BLaER1 treated with 17β-estradiol and CSF1 and Interleukin-3, amounts not matched to agents 10 nM and 100 nM (cell line): Measurements from ENCODE around the gene OTOS.

Experiments used
- H3K27ac ChIP-seq, 11 experiments: shearing (Covaris generic); formaldehyde crosslinking; 2 replicates each; pipeline ENCODE4 v1.8.1; 2022
- H3K27me3 ChIP-seq, 11 experiments: shearing (Covaris generic); formaldehyde crosslinking; 2 replicates each; pipeline ENCODE4 v1.8.1; 2022
- H3K36me3 ChIP-seq, 11 experiments: shearing (Covaris generic); formaldehyde crosslinking; 2 replicates each; pipeline ENCODE4 v1.8.1; 2022
- H3K4me1 ChIP-seq, 10 experiments: shearing (Covaris generic); formaldehyde crosslinking; 2 replicates each; pipeline ENCODE4 v1.8.1; 2022
- H3K4me2 ChIP-seq, 11 experiments: shearing (Covaris generic); formaldehyde crosslinking; 2 replicates each; pipeline ENCODE4 v1.8.1; 2022
- H3K4me3 ChIP-seq, 10 experiments: shearing (Covaris generic); formaldehyde crosslinking; 2 replicates each; pipeline ENCODE4 v1.8.1; 2022
- H3K9ac ChIP-seq, 11 experiments: shearing (Covaris generic); formaldehyde crosslinking; 2 replicates each; pipeline ENCODE4 v1.8.1; 2022
- H3K9me3 ChIP-seq, 11 experiments: shearing (Covaris generic); formaldehyde crosslinking; replicated peaks in 1 of 11; 2 replicates each; pipeline ENCODE4 v1.8.1; 2022
- H4K20me1 ChIP-seq, 11 experiments: shearing (Covaris generic); formaldehyde crosslinking; 2 replicates each; pipeline ENCODE4 v1.8.1; 2022
- Cebpa-rat ChIP-seq, 11 experiments: shearing (Covaris generic); IDR thresholded peaks; 2 replicates each; pipeline ENCODE4 v1.8.1; 2022

The OTOS gene

DNA sequence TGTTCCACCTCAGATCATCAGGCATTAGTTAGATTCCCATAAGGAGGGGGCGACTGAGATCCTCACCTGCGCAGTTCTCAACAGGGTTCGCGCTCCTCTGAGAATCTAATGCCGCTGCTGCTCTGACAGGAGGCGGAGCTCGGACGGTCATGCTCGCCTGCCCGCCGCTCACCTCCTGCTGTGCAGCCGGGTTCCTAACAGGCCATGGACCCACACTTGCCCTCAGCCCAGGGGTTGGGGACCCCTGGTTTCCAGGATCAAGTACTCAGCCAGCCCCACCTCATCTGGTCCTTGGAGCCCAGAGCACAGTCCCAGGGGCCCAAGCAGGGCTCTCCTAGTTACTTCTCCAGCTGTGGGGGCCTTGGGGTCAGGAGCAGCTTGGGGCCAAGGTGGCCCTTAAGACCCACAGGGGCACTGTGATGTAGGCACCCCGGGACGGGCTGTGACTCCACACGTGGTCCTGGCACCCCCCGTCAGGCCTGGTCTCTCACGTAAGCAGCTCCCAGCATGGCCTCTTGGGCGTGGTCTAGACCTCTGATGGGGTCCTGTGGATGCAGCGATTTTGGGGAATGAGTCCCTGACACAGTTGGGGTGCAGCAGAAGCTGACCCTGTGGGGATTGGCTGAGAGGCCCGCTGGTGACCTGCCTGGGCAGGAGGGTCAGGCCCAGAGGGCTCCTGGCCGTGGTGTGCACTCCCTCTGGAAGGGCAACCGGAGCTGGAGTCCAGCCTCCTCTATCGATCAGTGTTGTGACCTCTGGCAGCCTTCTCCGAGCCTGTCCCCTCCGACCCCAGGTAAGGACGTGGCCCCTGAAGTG is 28.3 kb upstream of the OTOS start:
- no peak overlapping the region for H3K9ac ChIP-seq

DNA sequence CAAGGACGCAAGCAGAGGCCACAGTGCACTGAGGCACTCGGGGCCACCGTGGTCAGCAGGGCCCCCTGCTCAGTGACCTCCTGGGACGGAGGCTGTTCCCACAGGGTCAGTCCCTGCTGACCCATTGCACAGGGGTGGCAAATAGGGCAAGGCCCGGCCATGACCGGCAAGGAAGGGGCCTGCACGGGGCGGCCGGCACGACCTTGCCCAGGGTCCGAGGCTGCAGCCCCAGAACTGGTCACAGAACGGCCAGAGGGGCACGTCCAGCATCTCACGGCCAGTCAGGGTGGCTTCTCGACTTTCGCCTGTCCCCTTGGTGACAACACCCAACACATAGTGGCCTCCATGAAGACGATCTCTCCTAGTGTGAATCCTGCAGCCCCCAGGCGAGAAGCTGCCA is 27.6 kb upstream of the OTOS start:
- no peak for TF ChIP-seq Cebpa-rat (IDR thresholded peaks at IDR 0.05)
- Histone ChIP-seq H3K9ac (no peak overlapping the region), H3K27me3 (no peaks in the 10 kb centered on the region)

More for the DNA sequence above, 28.3 kb upstream of the OTOS start:
- no peaks in the 10 kb centered on the region for H3K4me1 ChIP-seq
- no peaks in the 10 kb centered on the region for H3K27me3 ChIP-seq
- H3K27ac ChIP-seq, result no peak overlapping the region
- no peak overlapping the region for H3K4me2 ChIP-seq
- H3K36me3 ChIP-seq, result no peaks in the 10 kb centered on the region
- peaks cover 15 to 40% (median 22%) of the 10 kb centered on the region in 11 experiments for H3K9me3 ChIP-seq
- H4K20me1 ChIP-seq, result no peaks in the 10 kb centered on the region
- H3K4me3 ChIP-seq, result no peak overlapping the region
- TF ChIP-seq Cebpa-rat (IDR thresholded peaks at IDR 0.05), result no peak

DNA sequence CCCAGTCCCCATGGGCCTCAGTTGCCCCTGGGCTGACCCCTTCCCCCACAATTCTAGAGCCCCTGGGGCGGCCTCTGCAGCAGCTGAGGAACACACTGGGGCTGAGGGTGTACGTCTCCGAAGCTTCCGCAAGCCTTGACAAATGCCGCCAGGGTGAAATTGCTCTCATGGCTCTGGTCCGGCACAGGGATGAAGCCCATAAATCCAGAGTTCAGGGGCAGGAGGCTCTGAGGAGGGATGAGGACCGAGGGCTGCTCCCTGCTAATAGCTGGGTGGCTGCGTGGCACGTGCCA is 27.1 kb upstream of the OTOS start:
- Histone ChIP-seq H3K27me3 (no peaks in the 10 kb centered on the region), H3K9ac (no peak overlapping the region), H3K27ac (no peak overlapping the region), H3K4me1 (no peaks in the 10 kb centered on the region), H3K4me2 (no peak overlapping the region), H3K9me3 (peaks cover 7 to 30% (median 12%) of the 10 kb centered on the region in 11 experiments), H3K4me3 (no peak overlapping the region), H4K20me1 (no peaks in the 10 kb centered on the region), H3K36me3 (no peaks in the 10 kb centered on the region)
- TF ChIP-seq Cebpa-rat (IDR thresholded peaks at IDR 0.05), result no peak

More for the DNA sequence above, 27.6 kb upstream of the OTOS start:
- Histone ChIP-seq H3K4me2 (no peak overlapping the region), H3K4me3 (no peak overlapping the region), H3K27ac (no peak overlapping the region), H3K4me1 (no peaks in the 10 kb centered on the region), H3K9me3 (peaks cover 12 to 35% (median 17%) of the 10 kb centered on the region in 11 experiments), H4K20me1 (no peaks in the 10 kb centered on the region), H3K36me3 (no peaks in the 10 kb centered on the region)

DNA sequence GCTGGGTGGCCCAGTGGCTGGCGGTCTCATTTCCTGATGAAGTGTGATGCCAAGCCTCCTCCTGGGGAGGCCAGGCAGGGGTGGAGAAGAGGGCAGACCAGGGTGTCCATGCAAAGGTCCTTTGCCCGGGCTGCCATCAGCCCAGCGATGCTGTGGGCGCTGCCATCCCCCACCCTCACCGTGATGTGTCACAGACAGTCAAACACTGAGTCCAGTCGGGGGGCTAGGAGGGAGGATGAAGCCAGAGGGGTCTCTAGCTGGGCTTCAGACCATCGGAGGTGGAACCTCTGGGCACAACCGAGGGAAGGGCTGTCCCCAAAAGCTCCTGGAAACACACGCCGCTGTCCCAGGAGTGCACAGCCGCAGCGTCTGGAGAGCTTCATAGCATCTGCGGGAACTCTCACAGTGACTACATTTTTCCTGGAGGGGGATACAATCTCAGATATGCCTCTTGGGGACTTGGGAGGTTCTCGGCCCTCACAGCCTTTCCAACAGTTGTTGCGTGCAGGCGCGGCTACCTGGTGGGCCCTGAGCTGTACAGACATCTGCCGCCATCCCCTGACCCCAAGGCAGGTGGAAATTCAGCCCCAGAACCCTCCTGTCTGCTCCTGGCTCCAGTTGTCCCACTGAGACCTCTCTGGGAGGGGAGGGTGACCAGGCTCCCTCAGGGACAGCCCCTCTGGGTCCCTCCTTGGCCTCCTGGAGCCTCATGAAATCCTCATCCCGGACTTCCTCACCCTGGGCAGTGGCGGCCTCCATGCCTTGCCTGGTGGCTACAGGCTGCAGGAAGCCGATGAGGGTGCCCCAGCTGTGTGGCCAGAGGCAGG is 26.5 kb upstream of the OTOS start:
- no peaks in the 10 kb centered on the region for H3K27me3 ChIP-seq
- no peak overlapping the region for H3K27ac ChIP-seq

DNA sequence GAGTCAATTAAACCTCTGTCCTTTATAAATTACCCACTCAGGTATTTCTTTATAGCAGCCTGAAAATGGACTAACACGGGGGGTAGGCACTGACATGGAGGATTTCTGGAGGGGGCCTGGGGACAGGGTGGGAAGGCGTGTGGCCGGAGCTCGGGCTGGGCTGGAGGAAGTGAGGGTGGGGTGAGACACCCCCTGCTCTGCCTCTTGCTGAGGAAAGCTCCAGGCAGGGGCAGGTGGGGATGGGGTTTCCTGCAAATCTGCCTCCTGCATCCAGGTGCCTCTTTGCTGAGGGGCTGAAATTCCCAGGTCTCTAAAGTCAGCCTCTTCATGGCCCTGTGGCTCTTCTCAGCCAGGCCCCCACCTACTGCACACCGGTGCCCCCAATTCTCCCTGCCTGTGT is 25.7 kb upstream of the OTOS start:
- Histone ChIP-seq H3K4me2 (no peak overlapping the region), H3K4me3 (no peak overlapping the region), H3K27me3 (no peaks in the 10 kb centered on the region), H3K4me1 (no peaks in the 10 kb centered on the region), H3K27ac (no peak overlapping the region), H3K9me3 (peaks cover 0 to 17% (median 0%) of the 10 kb centered on the region in 11 experiments; a peak in 8 of 22 replicates), H4K20me1 (no peaks in the 10 kb centered on the region), H3K36me3 (no peaks in the 10 kb centered on the region), H3K9ac (no peak overlapping the region)
- TF ChIP-seq Cebpa-rat (IDR thresholded peaks at IDR 0.05), result no peak

More for the DNA sequence above, 26.5 kb upstream of the OTOS start:
- Histone ChIP-seq H3K36me3 (no peaks in the 10 kb centered on the region), H4K20me1 (no peaks in the 10 kb centered on the region), H3K9ac (no peak overlapping the region), H3K4me2 (no peak overlapping the region), H3K4me1 (no peaks in the 10 kb centered on the region), H3K9me3 (peaks cover 1 to 24% (median 6%) of the 10 kb centered on the region in 11 experiments; a peak in 20 of 22 replicates), H3K4me3 (no peak overlapping the region)
- TF ChIP-seq Cebpa-rat (IDR thresholded peaks at IDR 0.05), result no peak

DNA sequence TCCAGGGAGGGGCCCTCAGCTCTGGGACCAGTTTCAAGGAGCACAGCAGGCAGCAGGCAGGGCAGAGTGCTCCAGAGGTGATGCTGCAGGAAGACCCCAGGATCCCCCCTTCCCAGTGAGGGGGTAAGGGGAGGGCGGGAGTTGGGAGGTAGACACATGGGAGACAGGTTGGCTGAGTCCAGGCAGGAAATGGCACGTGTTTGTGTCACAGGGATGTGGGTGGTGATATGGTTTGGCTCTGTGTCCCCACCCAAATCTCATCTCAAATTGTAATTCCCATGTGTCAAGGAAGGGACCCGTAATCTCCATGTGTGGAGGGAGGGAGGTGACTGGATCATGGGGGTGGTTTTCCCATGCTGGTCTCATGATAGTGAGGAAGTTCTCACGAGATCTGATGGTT is 25.2 kb upstream of the OTOS start:
- Histone ChIP-seq H3K36me3 (no peaks in the 10 kb centered on the region), H3K4me1 (no peaks in the 10 kb centered on the region), H3K9ac (no peak overlapping the region), H3K27ac (no peak overlapping the region), H3K27me3 (no peaks in the 10 kb centered on the region), H3K4me2 (no peak overlapping the region), H3K9me3 (peaks cover 0 to 17% (median 0%) of the 10 kb centered on the region in 11 experiments; a peak in 8 of 22 replicates), H4K20me1 (no peaks in the 10 kb centered on the region), H3K4me3 (no peak overlapping the region)
- no peak for TF ChIP-seq Cebpa-rat (IDR thresholded peaks at IDR 0.05)

DNA sequence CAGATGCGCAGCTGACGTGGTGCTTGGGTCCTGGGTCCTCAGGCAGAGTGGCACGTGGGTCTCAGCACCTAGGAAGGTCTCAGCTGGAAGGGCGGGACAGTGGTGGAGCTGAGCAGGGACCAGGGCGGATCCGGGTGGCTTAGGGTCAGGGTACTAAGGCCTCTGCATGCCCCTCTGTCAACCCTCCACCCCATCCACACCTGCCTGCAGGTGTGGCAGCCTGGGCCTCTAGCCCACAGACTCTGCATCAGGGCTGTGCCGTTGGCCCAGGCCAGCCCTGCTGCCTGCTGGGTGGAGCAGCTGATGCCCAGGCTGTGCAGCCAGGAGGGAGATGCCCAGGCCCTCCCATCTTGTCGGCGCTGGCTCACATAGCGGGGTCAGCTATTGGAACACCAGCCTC is 24.6 kb upstream of the OTOS start:
- H3K9me3 ChIP-seq, result peaks cover 0 to 17% (median 0%) of the 10 kb centered on the region in 11 experiments; a peak in 8 of 22 replicates
- no peaks in the 10 kb centered on the region for H4K20me1 ChIP-seq
- H3K4me1 ChIP-seq, result no peaks in the 10 kb centered on the region
- H3K4me3 ChIP-seq, result no peak overlapping the region
- no peaks in the 10 kb centered on the region for H3K36me3 ChIP-seq
- H3K4me2 ChIP-seq, result no peak overlapping the region
- H3K9ac ChIP-seq, result no peak overlapping the region
- no peak overlapping the region for H3K27ac ChIP-seq
- no peaks in the 10 kb centered on the region for H3K27me3 ChIP-seq
- TF ChIP-seq Cebpa-rat (IDR thresholded peaks at IDR 0.05), result no peak

DNA sequence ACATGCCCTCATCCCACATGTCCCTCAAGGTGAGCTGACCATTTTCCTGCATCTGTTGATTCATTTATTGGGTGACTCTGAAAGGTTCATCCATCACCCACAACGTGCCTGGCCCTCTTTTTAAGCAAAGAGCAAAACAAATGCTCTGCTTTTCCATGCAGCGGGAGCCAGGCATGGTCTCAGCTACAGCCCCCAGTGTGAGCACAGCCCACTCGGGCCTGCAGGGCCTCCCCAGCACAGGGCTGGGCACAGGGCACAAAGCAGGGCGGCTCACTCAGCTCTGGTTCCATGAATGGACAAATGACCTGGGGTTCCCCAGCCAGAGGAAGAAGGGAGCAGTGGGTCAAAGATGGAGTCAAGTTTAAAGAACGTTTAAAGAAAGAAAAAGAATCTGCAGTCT is 24.1 kb upstream of the OTOS start:
- H3K9me3 ChIP-seq, result peaks cover 0 to 17% (median 0%) of the 10 kb centered on the region in 11 experiments; a peak in 8 of 22 replicates
- H3K36me3 ChIP-seq, result no peaks in the 10 kb centered on the region
- no peak overlapping the region for H3K4me3 ChIP-seq
- no peak for TF ChIP-seq Cebpa-rat (IDR thresholded peaks at IDR 0.05)
- no peak overlapping the region for H3K9ac ChIP-seq
- no peaks in the 10 kb centered on the region for H3K4me1 ChIP-seq
- H3K27me3 ChIP-seq, result no peaks in the 10 kb centered on the region
- no peak overlapping the region for H3K27ac ChIP-seq
- H4K20me1 ChIP-seq, result no peaks in the 10 kb centered on the region
- H3K4me2 ChIP-seq, result no peak overlapping the region

DNA sequence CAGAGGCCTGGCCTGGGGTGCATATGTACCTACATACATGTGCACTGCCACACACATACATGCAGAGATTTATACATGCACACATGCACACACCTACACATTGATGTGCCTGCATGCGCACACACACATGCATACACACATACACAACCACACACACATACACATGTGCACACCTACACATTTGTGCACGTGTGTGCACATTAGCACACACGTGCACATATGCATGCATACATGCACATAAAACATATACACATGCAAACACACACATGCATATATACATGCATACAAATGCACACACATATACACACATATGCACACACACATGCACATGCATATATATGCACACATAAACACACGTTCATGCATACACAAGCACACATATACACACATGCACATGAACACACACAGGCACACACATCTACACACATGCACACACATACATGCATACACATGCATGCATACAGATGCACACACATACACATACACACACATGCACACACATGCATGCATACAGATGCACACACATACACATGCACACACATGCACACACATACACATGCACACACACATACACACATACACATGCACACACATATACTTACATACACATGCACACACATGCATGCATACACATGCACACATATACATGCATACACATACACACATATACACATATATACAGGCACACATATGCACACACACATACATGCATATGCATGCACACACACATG is 23.6 kb upstream of the OTOS start:
- Histone ChIP-seq H3K27ac (no peak overlapping the region), H3K4me1 (no peaks in the 10 kb centered on the region), H3K4me2 (no peak overlapping the region), H3K36me3 (no peaks in the 10 kb centered on the region), H3K9me3 (peaks cover 0 to 17% (median 0%) of the 10 kb centered on the region in 11 experiments; a peak in 8 of 22 replicates), H3K9ac (no peak overlapping the region), H3K27me3 (no peaks in the 10 kb centered on the region), H4K20me1 (no peaks in the 10 kb centered on the region), H3K4me3 (no peak overlapping the region)
- TF ChIP-seq Cebpa-rat (IDR thresholded peaks at IDR 0.05), result no peak
